ENCODE measurements around the gene TGFBI. TPM values are rescaled to one million over a fixed set of nuclear protein-coding genes. Genes with fewer than 3 reads are reported as not detected.
"Not testable (repeated sequence)": the region's sequence is repeated elsewhere in the genome, so short reads cannot be mapped to it uniquely, and the experiment has no call there.

TGFBI gene
- total RNA-seq, 4 donors from 2014 or later, result 38.4 to 48.0 (median 40.0) TPM

GRCh38 chr5:136042156-136042555, 13.4 kb downstream of the TGFBI start:
- Histone ChIP-seq H3K4me3 (no peak overlapping the region), H3K36me3 (no peaks in the 10 kb centered on the region), H3K27me3 (no peaks in the 10 kb centered on the region), H3K27ac (no peak overlapping the region), H3K9me3 (no peaks in the 10 kb centered on the region), H3K4me1 (peaks cover 6 to 16% of the 10 kb centered on the region in 2 donors)
- ATAC-seq (no peak), DNase-seq (no peak)
- intact Hi-C loops (cut with DNase I; ENCODE audit: low total_unique reads), result no loop called here
- in situ Hi-C loops (cut with MboI; ENCODE audit: low sequenced_read_pairs in 4 of 4), result no loop called here
- TF ChIP-seq POLR2A (IDR thresholded peaks at IDR 0.05) (no peak), CTCF (IDR thresholded peaks at IDR 0.05 in 4 of 5, conservative IDR thresholded peaks at IDR 0.05 in 1 of 5) (no peak)

GRCh38 chr5:136042665-136043121, 13.9 kb downstream of the TGFBI start:
- Histone ChIP-seq H3K36me3 (no peaks in the 10 kb centered on the region), H3K27me3 (no peaks in the 10 kb centered on the region), H3K4me3 (no peak overlapping the region), H3K9me3 (no peaks in the 10 kb centered on the region), H3K27ac (no peak overlapping the region), H3K4me1 (peaks cover 4 to 10% of the 10 kb centered on the region in 2 donors)
- DNase-seq, result no peak
- intact Hi-C loops (cut with DNase I; ENCODE audit: low total_unique reads), result no loop called here
- no peak for ATAC-seq
- in situ Hi-C loops (cut with MboI; ENCODE audit: low sequenced_read_pairs in 4 of 4), result no loop called here
- no peak for TF ChIP-seq POLR2A (IDR thresholded peaks at IDR 0.05)
- TF ChIP-seq CTCF (IDR thresholded peaks at IDR 0.05 in 4 of 5, conservative IDR thresholded peaks at IDR 0.05 in 1 of 5), result no peak

- no peak overlapping the region for H3K27ac ChIP-seq
- TF ChIP-seq CTCF (IDR thresholded peaks at IDR 0.05 in 4 of 5, conservative IDR thresholded peaks at IDR 0.05 in 1 of 5) (no peak), POLR2A (IDR thresholded peaks at IDR 0.05) (no peak)
- in situ Hi-C loops (cut with MboI; ENCODE audit: low sequenced_read_pairs in 4 of 4), result no loop called here
- H3K27me3 ChIP-seq, result no peaks in the 10 kb centered on the region
- H3K4me3 ChIP-seq, result no peak overlapping the region
- intact Hi-C loops (cut with DNase I; ENCODE audit: low total_unique reads), result no loop called here
- DNase-seq (no peak), ATAC-seq (no peak)
- H3K4me1 ChIP-seq, result peaks cover 0 to 6% of the 10 kb centered on the region in 2 donors
- H3K9me3 ChIP-seq, result no peaks in the 10 kb centered on the region
- H3K36me3 ChIP-seq, result no peaks in the 10 kb centered on the region
These were observed 14.8 kb downstream of the TGFBI start for GRCh38 chr5:136043551-136043950.

- DNase-seq (no peak), ATAC-seq (no peak)
- no peak for TF ChIP-seq CTCF (IDR thresholded peaks at IDR 0.05 in 4 of 5, conservative IDR thresholded peaks at IDR 0.05 in 1 of 5)
- no peak for TF ChIP-seq POLR2A (IDR thresholded peaks at IDR 0.05)
- H3K36me3 ChIP-seq, result no peaks in the 10 kb centered on the region
- no peaks in the 10 kb centered on the region for H3K27me3 ChIP-seq
- in situ Hi-C loops (cut with MboI; ENCODE audit: low sequenced_read_pairs in 4 of 4), result no loop called here
- no peak overlapping the region for H3K27ac ChIP-seq
- H3K4me1 ChIP-seq, result peaks cover 0 to 6% of the 10 kb centered on the region in 2 donors
- no peaks in the 10 kb centered on the region for H3K9me3 ChIP-seq
- intact Hi-C loops (cut with DNase I; ENCODE audit: low total_unique reads), result no loop called here
- no peak overlapping the region for H3K4me3 ChIP-seq
These were observed 15.3 kb downstream of the TGFBI start for GRCh38 chr5:136043968-136044610.

GRCh38 chr5:136045026-136045425, 16.2 kb downstream of the TGFBI start:
- intact Hi-C loops (cut with DNase I; ENCODE audit: low total_unique reads); H3K36me3 ChIP-seq; H3K4me3 ChIP-seq; DNase-seq; in situ Hi-C loops (cut with MboI; ENCODE audit: low sequenced_read_pairs in 4 of 4); H3K27me3 ChIP-seq; H3K27ac ChIP-seq; H3K9me3 ChIP-seq; H3K4me1 ChIP-seq; ATAC-seq: not testable (repeated sequence)
